ENCODE data around the gene CLSTN2.

DNA sequence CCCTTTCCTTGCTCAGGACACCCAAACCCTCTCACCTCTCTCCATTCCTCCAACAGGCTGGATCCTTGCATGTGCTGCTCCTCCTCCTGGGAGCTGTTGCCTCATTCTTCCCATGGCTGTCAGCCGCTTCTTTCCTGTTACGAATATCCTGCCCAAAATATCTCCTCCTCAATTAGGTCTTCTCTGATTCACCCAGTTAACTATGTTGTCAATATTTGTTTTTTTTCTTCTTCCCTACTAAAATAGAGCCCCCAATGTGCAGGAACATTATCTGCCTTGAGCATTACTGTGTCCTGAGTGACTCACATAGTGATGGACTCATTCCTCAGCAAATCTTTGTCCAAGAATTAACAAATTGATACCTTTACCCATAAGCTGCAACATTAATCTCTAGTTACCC is 357.2 kb downstream of the CLSTN2 start:
- TF ChIP-seq POLR2A (IDR thresholded peaks at IDR 0.05) (no peak), CTCF (IDR thresholded peaks at IDR 0.05) (no peak)
